EL (cell line): ENCODE results near the gene ZRANB3.
"Not testable (repeated sequence)": the region's sequence is repeated elsewhere in the genome, so short reads cannot be mapped to it uniquely, and the experiment has no call there.

Source experiments
- DNase-seq: peaks from one replicate; pipeline ENCODE4 v3.0.0-alpha.2; 2016

Gene ZRANB3

DNA sequence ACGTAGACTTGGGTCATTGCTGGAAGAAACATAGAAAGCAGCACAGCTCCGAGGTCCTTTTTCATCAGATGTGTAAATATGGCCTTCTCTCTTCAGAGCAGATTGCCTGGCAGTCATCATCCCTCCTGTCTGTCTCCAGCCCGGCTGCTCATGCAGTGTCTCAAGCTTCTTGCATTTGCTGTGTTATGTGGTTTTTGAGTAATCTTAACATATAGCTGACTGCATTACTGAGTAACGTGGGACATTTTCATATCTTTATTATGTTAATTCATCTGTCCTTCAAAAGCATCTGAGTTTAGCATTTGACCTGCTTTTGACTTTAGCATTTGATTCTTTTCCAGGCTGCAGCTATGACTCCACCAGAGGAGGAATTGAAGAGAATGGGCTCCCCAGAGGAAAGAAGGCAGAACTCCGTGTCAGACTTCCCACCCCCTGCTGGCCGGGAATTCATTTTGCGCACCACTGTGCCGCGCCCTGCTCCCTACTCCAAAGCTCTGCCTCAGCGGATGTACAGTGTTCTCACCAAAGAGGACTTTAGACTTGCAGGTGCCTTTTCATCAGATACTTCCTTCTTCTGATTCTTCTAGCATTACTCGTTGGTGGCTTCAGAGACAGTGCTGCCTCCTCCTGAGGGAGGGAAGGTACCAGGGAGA is 362.7 kb downstream of the ZRANB3 start:
- no peak for DNase-seq

DNA sequence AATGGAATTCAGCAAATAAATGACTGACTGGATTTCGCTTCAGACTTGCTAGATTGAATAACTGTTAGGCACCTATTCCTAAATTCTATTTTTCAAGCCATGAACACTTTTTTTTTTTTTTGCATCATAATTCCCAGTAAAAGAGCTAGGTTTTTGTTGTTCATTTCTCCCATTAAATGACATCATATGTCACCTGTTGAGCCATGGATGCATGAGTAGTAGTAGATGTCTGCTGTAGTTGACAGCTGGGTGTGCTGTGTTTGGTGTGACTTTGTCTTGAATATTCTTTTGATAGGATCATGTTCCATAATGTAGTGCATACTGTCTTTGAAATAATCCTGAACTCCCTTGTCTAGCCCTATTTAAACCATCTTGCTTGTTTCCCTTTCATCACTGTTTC is 363.7 kb downstream of the ZRANB3 start:
- no peak for DNase-seq

DNA sequence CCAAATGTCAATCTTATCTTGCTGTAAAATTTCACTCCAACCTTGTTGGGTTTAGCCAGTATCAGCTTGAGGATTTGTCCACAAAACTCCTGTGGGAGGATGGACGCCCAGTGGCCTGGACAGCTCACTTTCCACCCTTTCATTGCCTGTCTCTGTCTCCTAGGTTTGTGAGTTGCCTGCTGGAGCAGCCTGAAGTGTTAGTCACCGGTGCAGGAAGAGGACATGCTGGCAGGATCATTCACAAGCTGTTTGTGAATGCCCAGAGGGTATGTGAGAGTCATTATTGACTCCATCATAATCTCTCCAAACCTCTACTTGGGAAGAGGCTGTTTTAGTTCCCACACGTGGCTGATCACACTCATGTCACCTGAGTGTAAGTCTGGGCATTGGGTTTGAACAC is 366.6 kb downstream of the ZRANB3 start:
- peak; percentile 93 for DNase-seq

DNA sequence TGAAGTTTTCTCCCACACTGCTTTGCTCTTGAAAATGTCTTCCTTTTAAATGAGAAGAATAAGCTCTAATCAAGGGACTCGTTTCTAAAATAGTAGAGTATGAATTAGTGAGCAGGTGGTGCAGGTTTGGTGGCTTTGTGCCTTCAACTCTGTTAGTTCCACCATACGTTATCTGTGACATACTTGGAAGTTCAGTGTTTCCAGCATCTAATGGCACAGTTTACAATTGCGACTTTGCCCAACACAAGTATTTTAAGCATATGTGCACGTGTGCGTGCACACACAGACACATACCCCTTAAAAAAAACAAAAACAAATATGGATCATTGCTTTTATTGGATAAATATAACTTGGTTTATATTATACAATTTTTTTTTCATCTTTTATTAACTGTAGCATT is 367.1 kb downstream of the ZRANB3 start:
- no peak for DNase-seq

DNA sequence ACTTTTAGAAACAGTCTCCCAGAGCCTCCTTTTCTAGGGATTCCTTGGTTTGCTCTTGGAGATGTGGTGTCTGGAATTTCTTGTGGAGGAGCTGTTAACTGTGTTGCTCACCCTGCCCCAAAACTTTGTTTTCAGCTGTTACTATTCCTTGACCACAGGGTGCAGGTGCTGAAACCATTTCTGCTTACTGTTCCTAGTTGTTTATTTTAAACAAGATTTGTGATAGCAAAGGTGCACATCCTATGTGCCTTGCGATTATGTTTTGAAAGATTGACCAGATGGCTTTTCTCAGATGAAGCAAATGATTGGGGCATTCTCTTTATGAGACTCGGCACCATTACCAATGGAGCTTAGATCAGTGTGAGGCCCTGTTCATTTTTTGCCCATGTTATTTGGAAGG is 367.7 kb downstream of the ZRANB3 start:
- no peak for DNase-seq

DNA sequence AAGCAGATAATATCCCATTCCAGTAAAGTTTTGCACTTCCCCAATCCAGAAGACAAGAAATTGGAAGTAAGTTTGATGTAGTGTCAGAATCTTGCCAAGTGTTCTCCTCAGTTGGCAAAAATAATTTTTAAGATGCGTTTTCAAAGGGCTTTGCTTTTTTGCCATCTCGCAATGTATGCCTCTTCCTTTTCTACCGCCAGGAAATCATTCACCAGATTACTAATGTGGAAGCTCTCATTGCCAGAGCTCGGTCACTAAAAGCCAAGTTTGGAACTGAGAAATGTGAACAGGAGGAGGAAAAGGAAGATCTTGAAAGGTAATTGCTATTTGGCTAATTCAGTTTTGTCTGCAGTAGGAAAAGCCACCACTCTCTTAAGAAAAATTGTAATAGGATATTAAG is 368.2 kb downstream of the ZRANB3 start:
- no peak for DNase-seq

DNA sequence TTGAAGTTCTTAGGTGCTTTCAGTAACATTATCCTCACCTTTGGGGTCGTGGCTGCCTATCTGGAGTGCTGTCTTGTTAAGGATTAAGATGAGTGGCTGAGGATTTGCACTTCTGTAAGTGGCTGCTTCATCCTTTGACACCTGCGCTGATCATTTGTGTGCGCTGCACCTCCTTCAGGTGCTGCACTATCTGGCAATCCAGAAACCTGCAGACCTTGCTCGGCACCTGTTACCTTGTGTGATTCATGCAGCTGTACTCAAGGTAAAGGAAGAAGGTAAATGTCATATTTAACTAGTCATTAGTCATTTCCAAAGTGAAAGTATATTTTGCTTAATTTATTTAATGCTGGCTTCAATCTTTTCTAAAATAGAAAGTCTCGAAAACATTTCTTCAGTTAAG is 368.6 kb downstream of the ZRANB3 start:
- no peak for DNase-seq

DNA sequence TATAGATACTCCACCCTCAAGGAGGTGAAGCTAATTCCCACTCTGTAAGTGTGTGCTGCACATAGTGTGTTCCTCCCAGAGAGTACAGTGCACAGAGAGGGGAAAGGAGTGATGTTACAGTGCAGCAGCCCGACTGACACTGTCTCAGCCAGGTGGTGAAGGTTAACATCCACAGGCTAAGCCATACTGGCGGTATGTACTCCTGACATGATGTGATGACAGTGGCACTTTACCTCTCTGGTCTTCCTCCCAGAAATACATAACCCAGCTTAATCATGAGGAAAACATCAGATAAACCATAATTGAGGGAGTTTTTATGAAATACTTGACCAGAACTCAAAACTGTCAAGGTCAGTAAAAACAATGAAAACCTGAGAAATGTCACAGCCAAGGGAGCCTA is 371.8 kb downstream of the ZRANB3 start:
- no peak for DNase-seq

DNA sequence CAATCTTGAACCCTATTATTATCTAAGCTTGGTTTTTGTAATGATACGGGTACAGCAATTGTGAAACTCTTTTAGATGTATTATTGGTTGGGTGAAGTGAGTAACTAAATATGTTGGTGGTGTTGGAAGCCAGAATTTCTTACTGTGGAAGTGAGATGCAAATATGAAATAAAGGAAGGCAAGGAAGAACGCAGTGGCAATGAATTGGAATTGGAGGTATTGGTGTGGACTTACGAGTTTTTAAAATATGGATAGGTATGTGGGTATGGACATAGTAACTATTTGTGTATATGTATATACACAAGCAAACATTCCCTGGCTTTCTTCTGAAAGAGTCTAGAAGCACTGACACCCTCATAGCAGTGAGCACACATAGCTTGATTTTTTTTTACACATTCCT is 373.2 kb downstream of the ZRANB3 start:
- DNase-seq = no peak

DNA sequence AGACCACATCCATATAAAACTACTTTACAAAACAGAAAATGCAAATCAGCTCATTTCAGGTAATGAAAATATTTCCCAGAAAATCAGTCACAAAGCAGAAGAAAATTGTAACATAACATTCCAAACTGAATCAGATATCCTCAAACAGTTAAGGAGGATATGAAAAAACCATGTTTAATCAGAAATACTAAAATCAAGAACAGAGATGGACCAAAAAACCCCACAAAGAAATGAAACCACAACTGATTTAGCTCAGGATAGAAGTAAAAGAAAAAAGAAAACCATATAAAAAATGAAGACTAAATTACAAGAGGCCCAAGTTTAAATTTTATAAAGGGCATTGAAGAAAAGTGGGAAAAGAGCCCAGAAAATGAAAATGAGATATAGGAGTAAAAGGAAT is 376.1 kb downstream of the ZRANB3 start:
- no peak for DNase-seq

DNA sequence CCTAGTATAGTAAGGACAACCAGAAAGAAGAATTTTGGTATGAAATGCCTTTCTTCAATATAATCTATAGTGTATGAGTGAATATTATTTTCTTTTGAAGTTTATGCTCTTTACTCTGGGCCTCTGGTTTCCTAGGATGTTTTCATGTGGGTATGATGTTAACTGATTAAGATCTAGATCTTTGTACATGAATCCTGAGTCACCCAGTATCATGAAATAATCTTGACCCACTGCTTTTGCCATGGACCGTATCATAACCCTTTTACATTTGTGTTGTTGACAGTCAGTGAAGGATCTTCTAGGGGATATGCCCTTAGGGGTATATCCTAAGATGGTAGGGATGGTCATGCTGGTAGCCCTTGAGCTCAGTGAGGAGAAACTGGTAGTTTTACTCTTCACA is 378.7 kb downstream of the ZRANB3 start:
- DNase-seq = peak; percentile 37

DNA sequence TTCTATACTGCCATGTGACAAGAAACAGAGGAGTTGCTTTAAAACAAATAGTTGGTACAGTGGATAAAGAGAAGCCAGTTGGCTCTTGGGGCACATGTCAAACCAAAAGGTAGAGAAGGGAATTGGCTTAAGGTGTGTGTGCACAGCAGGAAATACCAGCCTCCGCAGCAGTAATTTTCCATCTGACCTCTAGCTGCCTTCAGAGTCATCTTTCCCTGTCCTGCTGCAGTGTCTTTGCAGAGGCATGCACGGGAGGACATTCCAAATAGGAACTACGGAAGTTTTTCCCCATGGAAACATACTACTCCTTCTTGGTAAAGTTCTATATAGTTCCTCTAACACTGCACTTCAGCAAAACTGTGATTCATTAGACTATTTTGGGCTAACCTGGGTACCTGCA is 379.4 kb downstream of the ZRANB3 start:
- DNase-seq = no peak

DNA sequence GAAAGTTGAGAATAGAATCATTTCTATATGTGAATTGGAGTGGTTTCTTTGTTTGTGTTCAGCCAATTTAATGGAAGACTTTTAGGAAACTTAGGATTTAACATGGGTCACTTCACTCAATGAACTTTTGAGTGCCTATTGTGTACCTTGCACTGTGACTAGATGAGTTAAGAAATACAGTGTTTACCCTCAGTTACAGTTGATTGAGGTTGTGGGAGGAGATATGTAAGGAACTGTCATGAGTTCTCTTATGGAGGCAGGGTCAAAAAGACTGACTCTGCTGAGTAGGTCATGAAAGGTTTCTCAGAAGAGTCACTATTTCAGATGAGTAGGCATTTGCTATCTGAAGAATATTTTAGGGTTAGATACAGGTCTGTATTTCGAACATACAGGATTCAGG is 380.3 kb downstream of the ZRANB3 start:
- DNase-seq = no peak

DNA sequence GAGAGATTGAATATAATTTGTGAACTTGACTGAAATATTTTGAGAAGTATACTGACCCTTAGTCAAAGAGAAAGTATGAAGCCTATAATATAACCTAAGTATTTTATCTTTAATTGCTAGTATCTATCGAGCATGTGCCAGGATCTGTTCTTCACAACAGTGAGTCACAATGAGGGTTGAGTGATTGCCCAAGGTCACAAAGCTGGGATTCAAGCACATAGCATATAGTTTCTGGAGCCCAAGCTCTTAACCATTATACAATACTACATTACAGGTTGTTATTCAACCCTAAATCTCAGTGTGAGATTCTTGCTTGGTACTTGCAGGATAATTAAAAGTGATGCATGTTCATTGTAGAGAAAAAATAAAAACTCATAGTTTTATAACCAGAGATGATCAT is 381.8 kb downstream of the ZRANB3 start:
- peak; percentile 53 for DNase-seq

DNA sequence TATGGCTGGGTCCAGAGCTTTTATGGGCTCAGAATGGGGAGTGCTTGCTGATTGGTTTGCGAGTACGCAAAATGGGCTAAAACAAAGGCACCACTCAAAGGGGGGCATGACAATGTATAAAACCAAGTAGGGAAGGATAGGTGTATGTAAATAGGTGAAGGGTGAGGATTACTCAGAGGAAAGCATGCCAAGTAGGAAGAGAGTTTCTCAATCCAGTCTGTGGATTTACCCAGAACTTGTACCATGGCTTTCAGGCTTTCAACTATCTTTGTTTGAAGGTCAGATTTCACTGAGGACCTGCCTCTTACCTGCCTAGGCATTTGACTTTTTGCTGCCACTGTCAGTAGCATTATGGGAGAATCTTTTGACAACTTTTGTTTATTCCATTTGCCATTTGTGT is 386.7 kb downstream of the ZRANB3 start:
- no peak for DNase-seq

DNA sequence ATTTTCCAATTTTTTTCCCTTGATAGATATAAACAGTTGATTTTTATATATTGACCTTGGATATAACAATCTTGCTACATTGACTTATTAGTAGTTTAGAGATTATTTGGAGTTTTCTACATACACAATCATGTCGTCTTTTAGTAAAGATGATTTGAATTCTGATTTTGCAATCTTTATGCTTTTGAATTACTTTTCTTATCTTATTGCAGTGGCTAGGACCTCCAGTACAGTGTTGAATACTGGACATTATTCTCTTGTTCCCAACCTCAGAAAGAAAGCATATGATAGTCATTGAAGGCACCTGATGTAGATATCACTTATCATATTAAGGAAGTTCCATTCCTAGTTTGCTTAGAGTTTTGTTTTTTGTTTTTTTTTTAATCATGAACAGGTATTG is 388.7 kb downstream of the ZRANB3 start:
- no peak for DNase-seq

DNA sequence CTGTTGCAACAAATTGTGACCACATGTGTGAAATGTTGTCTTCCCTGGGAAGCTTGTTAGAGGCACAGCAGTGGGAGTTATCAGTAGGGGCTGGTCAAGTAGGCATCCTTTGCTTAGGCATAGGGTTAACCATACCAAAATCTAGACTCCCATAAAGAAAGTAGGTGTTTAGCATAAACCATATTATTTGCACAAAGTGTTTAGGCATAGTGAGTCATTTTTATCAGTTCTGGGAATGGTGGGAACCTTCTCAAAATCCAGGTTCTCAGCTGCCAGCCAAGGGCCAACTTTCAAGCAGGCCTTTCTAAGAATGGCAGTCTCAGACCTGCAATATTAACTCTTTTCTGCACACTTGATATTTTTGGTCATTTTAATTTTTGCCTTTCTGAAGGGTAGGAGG is 390.4 kb downstream of the ZRANB3 start:
- no peak for DNase-seq

DNA sequence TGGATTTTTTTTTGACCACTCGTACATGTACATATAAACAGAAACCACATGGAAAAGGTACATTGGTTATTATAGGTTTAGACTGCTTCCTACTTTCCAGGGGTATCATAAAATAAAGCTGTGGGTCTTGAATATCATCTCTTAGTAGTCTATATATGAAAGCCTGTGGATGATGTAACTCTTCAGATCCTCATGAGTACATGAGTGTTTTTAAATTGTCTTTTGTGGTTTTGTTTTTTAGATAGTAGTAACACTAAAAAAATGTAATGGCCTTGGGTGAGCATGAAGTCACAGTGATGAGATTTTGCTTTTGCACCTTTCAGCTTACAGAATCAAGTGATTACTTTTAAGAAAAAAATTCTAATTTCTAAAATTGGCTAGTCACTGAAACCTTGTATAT is 398.7 kb downstream of the ZRANB3 start:
- peak; percentile 68 for DNase-seq

DNA sequence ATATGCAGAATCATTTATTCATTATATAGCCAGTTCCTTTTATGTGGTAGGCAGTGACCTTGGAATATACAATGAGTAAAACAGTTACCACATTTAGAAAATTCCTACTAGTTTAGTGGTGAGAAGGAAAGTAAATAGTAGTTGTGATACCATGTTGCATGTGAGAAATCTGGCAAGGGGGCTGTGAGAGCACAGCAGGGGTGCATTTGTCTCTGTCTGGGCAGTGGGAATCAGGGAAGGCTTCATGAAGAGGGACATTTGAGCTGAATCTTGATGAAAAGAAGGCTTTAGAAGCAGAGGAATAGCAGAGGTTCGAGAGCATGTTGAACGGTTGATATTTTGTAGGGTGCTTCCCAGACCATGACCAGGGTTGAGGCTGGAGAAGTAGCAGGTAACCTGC is 400.3 kb downstream of the ZRANB3 start:
- DNase-seq = no peak

DNA sequence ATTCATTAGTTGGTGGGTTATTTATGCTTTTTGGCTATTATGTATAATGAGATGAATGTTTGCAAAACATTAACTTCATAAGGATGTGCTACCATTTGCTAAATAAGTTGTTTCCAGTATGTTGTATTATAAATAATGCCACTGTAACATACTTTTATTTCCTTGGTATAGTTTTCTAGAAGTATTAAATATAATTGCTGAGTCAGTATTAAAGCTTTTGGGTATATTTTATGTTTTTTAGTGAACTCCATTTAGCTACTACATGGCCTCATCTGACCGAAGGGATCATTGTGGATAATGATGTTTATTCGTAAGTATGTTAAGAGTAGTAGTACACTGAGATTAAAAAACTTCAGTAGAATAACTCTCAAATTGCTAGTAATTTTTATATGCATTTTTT is 405.1 kb downstream of the ZRANB3 start:
- no peak for DNase-seq

DNA sequence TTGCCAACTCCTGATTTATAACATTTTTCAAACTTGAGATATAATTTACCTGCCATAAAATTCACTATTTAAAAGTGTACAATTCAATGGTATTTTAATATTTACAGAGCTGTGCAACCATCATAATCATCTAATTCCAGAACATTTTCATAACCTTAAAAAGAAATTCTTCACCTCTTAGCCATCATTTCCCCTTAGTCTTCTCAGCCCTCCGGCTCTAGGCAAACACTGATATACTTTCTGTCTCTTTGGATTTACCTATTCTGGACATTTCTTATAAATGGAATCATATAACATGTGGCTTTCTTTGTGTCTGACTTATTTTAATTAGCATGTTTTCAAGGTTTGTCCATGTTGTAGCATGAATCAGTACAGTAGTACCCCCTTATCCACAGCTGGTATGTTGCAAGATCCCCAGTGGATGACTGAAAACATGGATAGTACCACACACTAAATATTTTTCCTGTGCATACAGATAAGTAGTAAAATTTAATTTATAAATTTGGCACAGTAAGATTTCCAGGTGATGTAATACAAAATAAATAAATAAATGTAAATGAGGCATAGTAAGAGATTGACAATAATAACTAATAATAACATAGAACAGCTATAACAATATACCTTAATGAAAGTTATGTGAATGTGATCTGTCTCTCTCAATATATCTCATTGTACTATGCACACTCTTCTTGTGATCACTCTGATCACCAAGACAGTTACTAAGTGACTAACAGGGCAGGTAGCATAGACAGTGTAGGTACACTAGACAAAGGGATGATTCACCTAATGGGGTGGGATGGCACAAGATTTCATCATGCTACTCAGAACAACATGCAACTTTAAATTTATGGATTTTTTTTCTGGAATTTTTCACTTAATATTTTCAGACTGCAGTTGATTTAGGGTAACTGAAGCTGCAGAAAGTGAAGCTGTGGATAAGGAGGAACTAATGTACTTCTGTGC is 405.8 kb downstream of the ZRANB3 start:
- DNase-seq = peak; percentile 9

DNA sequence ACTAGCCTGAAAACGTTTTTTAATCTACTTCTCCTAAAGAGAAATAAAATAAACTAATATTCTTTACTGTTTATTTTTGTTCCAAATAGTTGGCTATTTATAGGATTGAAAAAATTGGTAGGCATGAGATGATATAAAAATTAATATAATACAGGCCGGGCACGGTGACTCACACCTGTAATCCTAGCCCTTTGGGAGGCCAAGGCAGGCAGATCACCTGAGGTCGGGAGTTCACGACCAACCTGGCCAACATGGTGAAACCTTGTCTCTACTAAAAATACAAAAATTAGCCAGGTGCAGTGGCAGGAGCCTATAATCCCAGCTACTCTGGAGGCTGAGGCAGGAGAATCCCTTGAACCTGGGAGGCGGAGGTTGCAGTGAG is 409.4 kb downstream of the ZRANB3 start:
- not testable (repeated sequence) for DNase-seq

DNA sequence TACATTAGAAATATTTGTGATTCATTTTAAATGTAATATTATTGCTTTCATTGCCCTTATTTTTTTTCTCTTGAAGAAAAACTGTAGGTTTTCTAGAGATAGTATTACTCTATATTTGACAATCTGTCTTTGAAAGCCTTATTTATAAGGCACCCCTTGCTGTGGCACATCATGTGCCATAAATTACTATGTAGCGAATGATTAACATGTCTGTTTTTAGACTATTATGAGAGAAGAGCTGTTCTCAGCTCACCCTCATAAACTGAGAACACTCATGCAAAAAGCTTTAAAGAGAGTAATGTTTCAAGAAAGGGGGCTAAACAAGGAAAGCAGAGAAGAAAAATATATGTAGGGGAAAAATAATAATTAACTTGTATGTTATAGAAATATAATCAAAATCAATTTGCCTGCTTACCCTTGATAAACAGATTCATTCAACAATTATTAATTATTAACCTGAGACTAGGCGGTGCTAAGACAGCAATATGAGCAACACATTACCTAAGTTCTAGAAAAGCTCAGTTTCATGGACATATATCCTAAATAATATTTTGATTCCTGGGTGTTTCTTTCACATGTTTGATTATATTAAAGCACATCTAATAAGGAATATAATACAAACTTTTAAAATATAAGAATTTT is 409.9 kb downstream of the ZRANB3 start:
- DNase-seq = no peak

DNA sequence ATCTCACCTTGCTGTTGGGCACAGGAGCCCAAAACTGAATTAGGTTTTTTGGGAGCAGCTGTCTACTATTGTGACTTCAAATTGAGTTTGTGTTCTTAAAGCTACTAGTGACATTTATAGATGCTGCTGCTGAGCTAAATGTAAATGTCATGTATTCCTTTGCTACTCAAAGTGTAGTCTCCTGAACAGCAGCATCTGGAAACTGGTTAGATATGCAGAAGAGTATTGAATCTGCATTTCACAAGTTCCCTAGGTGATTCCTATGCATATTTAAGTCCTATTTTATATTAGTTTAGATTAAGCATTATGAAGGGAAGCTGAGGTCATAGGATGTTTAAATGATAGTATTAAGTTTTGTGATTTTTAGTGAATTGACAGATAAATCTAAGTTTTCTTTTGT is 411.4 kb downstream of the ZRANB3 start:
- DNase-seq = no peak
